ENCODE data around the gene AGBL4. TPM values are rescaled to one million over a fixed set of nuclear protein-coding genes. Genes with fewer than 3 reads are reported as not detected.
A peak's percentile ranks its signal among the peaks of the same experiment; 100 is the strongest.
"Not testable (repeated sequence)": the region's sequence is repeated elsewhere in the genome, so short reads cannot be mapped to it uniquely, and the experiment has no call there.

AGBL4 gene
- total RNA-seq, 1 donor from 2014 or later: not detected

DNA sequence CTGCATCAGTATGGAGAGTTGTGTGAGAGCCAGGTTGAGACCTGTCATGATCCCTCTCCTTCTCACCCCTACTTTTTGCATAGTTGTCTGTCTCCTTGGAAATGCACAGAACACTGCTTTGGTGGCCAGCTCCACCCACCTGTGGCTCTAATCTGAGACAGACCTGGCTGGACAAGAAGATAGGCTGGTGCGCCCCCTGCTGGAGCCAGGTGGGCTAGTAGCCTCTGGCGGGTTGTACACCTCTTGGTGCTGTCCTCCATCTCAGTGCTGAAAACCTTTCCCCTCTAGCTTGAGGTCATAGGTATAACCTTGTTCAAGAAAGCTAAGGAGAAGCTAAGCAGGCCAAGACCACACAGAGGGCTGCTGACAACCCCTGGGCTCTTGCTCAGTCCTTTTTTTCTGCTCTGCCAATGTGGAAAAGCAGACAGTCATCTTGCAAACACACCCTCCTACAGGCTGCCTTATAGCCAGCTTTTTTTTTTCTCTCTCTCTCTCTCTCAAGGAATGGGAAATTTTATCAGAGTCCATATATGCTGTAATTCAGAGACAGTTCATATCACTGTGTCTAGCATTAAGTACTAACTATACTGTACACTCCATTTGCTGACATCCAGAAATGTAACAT is 1492.9 kb downstream of the AGBL4 start:
- DNase-seq: peak; percentile 74

DNA sequence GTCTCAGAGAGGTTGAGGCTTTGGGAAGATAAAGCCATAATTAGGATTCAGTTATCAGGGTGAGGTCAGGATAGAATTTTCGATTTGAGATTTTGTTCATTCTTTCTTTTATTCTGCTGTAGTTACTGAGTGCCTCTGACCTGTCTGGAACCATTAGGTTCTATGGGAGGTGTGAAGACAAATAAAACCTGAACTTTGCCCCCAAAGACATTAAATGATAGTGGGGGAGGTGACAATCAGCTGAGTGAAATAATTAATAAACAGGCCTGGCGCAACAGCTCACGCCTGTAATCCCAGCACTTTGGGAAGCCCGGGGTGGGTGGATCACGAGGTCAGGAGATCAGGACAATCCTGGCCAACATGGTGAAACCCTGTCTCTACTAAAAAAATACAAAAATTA is 1496.7 kb downstream of the AGBL4 start:
- DNase-seq: no peak

DNA sequence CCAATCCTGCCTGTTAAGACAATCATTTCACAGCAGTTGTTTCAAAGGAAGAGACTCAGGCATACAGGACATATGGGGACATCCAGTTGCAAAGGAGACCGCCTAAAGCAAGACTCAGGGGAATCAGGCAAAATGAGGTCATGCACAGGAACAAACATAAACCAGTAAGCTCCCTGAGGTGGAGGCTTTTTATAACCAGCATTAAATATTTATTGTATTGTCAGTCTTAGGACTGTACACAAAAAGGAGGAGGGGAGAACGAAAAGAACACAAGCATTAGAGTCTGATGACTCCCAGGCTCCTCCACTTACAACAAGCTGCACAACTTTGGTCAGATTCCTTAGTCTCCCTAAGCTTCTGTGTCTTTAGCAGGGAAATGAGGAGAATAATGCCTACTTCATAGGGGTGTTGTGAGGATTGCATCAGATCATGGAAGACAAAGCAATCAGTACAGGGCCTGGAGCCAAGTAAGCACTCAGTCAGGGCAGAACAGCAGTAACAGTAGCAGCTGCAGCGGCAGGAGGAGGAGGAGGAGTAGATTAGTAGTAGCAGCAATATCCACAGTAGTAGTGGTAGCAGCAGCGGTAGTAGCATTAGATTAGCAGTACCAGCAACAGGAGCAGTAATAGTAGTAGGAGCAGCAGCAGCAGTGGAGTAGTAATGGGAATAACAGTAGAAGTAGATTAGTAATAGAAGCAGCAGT is 1497.6 kb downstream of the AGBL4 start:
- peak; percentile 51 for DNase-seq

DNA sequence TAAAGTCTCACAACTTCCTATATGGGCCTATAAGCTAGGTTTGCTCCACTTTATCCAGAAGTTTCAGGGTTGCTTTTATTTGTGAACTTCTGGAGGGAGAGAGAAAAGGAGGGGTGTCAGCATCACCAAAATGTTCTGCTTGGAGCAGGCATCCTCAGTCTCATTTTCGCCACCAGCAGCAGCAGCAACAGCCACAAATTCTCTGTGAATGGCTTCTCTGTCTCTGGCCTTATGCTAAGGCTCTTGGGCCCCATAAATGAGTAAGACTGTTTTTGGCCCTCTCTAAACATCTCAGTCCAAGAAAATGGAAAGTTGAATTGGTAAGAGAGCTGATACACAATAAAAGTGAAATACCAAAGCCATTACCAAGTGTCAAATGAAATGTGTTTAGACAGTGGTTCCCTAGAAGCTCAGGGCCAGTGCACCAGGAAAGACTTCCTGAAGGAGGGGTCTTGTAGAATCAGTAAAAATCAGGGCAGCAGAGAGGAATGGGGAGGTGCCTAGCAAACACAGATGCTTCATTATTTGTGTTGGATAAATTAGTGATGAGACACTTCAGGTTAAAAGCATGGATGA is 1498.8 kb downstream of the AGBL4 start:
- DNase-seq: no peak

DNA sequence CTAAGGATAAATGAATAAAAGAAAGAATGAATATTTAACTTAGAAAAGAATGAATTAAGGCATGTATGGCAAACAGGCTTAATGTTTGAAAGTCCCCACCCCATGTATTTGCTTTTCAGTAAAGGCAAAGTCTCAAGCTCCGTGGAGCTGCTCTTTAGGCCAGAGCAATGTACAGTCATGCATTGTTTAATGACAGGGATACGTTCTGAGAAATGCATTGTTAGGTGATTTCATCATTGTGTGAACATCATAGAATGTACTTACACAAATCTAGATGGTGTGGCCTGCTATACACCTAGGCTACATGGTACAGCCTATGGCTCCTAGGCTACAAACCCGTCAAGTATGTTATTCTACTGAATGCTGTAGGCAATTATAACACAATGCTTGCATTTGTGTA is 1500.2 kb downstream of the AGBL4 start:
- no peak for DNase-seq

DNA sequence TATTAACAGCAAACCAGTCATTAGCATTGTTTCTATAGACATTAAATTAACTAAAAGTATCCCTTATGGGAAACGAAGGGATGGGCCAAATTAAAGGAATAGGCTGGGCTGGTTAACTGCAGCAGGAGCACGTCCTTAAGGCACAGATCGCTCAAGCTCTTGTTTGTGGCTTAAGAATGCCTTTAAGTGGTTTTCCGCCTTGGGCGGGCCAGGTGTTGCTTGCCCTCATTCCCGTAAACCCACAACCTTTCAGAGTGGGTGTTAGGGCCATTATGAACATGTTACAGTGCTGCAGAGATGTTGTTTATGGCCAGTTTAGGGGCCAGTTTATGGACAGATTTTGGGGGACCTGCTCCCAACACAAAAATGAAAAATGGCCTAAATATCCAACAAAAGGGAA is 1503.9 kb downstream of the AGBL4 start:
- not testable (repeated sequence) for DNase-seq

DNA sequence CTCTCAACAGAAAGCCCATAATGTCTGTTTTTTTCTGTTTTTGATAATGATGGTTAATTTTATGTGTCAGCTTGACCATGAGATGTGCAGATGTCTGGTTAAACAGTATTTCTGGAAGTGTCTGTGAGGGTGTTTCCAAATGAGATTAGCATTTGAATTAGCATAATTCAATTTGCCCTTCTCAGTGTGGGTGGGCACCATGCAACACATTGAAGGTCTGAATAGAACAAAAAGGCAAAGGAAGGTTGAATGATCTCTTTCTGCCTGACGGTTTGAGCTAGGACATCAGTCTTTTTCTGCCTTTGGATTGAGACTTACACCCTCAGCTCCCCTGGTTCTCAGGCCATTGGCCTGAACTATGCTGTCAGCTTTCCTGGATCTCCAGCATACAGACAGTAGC is 1516.9 kb downstream of the AGBL4 start:
- no peak for DNase-seq

DNA sequence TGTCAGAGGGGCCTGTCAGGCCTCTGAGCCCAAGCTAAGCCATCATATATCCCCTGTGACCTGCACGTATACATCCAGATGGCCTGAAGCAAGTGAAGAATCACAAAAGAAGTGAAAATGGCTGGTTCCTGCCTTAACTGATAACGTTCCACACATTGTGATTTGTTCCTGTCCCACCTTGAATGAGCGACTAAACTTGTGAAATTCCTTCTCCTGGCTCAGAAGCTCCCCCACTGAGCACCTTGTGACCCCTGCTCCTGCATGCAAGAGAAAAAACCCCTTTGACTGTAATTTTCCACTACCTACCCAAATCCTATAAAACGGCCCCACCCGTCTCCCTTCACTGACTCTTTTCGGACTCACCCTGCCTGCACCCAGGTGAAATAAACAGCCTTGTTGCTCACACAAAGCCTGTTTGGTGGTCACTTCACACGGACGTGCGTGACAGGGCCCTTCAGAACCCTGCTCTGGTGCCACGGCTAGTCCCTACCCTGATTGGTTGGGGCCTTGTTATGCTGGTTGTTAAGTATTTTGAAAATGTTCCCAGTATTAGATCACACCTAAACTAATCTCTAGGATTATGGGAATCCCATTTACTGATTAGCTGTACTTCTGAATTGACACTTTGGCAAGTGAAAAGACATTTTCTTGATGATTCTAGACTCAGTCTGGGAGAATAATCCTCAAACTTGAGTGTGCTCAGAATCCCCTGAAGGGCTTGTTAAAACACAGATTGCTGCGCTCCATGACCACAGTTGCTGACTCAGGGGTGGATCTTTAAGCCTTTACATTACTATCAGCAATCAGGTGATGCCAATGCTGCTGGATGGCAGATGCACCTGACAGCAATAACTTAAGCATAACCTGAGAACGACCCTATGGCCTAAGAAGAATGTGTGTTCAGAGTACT is 1523.0 kb downstream of the AGBL4 start:
- DNase-seq: peak; percentile 16

DNA sequence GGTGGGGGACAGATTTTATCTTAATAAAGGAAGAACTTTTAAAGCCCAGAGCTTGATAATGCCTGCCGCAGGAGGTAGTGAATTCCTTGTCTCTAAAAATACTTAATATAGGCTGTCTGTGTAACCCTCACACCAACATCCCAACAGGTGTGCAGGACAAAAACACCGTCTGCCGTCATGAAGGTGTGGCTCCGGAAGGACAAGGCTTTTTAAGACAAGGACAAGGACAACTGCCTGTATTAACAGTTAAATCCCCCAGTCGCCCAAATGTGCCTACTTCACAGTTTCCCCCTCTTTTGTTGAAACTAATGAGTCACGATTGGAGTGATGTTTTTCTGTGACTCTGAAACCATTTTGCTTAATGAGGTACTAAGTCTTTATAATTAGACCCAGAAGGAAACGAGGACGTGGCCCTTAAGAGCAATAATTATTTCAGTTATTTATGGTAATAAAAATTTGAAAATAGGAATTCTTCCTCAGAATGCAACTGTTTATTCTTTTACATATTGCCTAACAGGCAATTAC is 1524.5 kb downstream of the AGBL4 start:
- DNase-seq: no peak

DNA sequence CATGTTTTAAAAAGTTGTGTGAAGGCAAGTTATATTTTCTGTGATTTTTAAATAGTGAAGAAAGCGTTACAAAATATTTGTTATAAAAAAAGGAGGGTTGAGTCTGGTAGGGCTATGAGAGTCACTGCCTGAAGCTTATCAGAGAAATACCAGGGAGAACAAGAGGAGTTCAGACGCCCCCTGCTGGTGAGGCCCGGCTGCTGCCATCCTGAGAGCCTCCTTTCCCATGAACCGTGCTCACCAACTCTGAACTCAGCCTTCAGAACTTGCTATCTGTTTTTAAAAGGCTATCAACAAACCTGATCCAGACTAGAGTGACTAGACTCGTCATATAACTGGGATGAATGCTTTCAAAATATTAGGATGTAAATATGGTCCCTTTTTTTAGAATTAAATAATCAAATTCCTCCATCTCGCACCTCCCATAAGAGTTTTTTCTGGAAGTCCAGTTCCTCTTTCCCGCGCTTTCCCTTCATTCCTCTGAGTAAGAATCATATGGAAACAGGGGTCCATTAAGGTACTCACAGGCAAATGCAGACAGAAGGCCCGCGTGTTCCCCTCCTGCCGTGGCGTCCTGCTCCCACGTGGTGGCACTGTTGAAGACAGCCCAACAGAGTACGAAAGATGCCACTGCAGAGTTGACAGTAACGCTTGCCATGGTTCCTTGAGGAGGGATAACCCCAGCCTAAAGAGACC is 1525.5 kb downstream of the AGBL4 start:
- DNase-seq: peak; percentile 91

DNA sequence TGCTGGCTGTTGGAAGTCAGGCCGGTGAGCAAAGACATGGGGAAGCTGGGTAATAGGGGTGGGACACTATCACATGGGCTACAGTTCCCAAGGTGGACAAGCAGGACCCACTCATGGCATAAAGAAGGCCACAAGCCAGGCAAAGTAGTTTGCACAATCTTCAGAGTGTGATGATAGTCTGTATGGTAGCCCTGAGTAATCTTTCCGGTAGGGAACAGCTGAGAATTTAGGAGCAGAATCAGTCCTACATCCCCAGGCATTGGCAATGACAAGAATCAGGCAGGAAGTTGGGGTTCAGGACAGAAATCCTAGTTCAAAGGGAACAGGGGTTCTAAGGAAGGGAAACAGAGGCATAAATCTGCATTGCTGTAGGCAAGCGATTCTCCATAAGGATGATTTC is 1527.8 kb downstream of the AGBL4 start:
- DNase-seq: no peak

DNA sequence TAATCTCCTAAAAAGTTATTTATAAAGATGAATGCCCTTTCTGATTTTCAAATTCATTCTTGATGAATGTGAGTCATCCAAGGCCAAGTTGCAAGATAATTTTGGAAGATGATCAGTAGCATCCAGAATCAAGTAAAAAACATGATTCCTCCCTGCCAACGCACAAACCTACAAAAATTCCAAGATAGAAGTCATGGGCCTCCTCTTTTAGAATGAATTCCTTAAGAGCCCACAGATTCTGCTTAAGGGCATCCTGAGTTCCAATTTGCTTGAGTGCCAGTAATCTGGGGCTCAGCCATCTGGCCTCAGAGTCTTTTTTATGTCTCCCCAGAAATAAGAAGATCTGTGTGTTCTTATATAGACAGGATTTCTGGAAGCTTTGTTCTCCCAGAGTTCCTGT is 1528.6 kb downstream of the AGBL4 start:
- no peak for DNase-seq

DNA sequence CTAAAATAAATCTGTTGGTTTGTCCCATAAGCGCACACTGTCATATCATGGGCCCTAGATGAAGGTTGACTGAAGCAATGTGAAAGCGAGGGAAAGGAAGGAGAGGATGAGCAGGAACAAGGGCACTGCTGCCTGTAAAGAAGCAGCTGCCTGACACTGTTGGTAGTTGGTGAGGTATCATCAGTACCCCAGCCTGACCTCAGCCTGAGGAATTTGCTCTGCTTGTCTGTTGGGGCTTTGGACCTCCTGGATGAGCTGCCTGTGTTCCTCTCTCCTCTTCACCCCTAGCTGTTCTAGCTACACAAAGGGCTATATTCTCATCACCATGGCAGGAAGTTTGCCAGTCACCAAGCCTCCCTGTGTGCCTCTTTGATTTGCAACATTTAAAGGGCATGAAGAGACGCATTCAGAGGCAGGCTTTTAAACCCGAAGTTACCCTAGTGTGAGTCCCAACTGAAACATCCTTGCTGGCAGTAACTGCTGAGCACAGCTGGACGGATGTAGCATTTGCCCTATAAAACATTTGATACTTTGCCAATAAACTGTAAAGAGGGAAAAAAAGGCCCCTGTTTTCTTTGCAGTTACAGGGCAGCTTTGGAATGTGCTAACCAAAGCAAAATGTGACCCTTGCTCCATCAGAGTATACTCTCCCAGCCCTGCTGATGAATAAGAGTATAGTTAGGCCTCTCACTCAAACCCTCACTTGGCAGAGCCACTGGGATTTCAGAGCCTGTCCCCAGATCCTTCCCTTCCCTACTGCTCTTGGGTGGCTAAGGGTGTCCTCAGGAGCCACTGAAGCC is 1529.6 kb downstream of the AGBL4 start:
- DNase-seq: peak; percentile 95

DNA sequence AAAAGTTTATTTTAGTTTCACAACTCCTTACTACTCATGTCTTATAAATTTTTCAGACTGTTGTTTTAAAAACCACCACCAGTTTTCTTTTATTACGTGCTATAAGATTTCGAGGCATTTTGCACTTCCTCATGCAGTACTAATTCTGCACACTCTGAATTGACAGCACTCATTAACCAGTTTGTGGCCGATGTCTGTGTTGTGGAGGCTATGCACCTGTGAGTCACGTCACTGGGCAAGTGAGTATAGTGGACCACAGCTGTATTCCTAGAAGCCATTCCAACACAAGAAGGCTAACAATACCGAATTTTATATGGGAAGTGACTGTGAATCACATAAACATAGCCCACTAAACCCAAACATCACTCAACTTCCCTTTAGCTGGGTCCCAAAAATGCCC is 1530.7 kb downstream of the AGBL4 start:
- no peak for DNase-seq

DNA sequence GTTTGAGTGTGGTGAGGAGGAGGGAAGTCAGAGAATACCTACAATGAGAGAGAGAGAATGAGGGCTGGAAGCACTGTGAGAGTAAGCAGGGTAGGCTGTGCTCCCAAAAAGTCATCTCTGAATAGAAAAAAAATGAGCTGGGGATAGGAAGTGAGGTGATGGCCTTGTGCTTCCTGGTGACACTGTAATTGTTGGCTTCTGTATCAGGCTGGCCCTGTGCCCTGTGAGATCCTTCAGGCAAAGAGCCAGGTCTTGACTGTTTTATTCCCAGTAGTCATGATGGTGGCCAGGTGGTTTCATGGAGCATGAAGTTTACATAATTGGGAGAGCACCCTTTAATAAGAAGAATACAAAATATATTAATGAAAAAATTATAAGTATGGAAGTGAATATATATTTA is 1531.4 kb downstream of the AGBL4 start:
- peak; percentile 48 for DNase-seq

DNA sequence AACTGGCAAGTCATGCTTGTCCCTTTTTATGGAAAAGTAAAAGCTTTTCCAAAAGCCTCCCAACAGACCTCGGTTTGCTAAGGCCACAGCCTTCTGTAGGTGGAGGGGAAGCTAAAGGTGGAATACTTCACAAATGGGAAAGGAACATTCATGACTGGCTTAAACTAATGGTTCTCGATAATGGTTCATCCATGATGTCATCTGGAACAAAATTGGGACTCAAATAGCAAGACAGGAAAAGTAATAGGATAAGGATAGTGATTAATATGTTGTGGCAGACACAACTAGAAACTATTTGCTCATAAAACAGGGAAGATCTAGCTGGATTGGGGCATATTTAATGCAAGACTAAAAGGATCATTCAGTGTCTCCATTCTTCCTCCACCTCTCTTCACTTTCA is 1535.0 kb downstream of the AGBL4 start:
- no peak for DNase-seq

Small RNAs within 50 kb of the gene (small RNA-seq; reads per million reads assigned to genes)
- not detected for gene AL390023.1 (ENCODE audit: low replicate concordance)

Other genes with a start within 250 kb of the AGBL4 start
- 0.41 TPM for gene ELAVL4, start 85.0 kb upstream of the AGBL4 start, total RNA-seq

Measured in tongue (tissue), 3 donors.